Stimulated activated CD8-positive, alpha-beta memory T cell treated with anti-CD3 and anti-CD28 coated beads, Interleukin-15, amount 100 ng/mL, for 1 hour (primary cell): ENCODE measurements around the gene ZDHHC12.

Experiments used
- DNase-seq: peaks from one replicate; pipeline ENCODE4 v3.0.0-alpha.2; 2020; ENCODE audit warnings: low read depth

Gene ZDHHC12

DNA sequence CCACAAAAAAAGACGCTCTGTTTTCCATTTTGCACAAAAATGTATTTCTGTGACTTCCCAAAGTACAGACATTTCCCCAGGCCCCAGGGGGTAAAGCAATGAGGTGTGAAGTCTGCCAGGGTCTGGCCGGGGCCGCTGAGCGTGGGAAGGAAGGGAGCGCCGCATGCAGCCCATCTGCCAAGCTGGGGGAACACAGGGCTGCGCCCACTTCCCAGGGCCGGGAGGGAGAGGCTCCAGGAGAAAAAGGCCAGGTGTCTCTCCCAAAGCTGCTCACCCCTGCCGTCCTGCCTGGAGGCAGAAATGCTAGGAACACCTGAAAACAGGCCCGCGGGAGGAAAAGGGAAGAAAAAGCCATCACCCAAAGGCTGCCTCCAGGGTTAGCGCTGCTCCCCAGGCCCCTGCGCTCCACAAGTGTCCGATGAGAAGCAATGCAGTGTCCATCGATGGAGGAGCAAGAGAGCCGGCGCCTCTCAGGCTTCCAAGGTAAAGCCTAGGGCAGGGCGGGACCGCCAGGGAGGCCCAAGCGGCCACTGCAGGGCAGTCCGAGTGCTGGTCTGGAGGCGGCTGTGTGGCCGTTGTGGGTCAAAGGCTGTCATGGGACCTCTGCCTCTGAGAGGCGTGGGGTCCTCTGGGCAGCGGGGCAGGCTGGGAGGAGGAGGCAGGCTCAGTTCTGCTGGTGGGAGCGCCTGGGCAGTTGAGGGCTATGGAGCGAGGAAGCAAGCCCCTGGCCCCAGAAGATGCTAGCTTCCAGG lies 6.0 kb upstream of the ZDHHC12 start:
- no peak for DNase-seq

DNA sequence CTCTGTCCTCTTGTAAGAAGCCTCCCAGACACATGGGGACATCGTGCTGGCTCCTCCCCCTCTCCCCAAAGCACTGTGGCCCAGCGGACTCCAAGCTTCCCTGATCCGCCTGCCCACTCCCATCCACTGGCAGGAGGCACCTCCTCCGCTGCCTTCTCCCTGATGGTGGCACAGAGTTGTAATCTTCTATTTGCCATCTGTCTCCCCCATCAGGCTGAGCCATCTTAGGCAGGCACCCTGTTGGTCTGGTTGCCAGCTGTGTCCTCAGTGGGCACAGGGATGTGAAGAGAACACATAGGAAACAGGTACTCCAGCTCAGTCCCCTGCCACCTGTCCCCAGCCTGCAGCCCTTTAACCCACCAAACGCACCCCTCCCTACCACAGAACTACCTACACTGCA lies 5.4 kb upstream of the ZDHHC12 start:
- no peak for DNase-seq

DNA sequence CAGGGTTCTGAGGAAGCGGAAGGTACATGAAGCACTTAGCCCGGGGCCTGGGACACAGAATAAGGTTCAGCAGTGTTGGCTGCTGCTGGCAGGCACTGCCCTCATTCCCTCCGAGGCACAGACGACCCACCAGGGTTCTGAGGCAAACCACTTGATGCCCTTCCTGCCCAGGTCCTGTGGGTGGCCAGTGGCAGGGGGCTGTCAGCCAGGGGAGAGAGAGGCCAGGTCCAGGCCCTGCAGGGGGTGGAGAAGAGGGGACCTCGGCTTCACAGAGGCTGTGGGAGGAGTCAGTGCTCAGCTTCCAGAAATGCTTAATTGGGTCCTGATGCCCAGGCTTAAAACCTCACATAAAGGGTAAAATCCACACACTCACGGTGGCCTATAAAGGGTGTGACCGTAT lies 4.4 kb upstream of the ZDHHC12 start:
- no peak for DNase-seq

DNA sequence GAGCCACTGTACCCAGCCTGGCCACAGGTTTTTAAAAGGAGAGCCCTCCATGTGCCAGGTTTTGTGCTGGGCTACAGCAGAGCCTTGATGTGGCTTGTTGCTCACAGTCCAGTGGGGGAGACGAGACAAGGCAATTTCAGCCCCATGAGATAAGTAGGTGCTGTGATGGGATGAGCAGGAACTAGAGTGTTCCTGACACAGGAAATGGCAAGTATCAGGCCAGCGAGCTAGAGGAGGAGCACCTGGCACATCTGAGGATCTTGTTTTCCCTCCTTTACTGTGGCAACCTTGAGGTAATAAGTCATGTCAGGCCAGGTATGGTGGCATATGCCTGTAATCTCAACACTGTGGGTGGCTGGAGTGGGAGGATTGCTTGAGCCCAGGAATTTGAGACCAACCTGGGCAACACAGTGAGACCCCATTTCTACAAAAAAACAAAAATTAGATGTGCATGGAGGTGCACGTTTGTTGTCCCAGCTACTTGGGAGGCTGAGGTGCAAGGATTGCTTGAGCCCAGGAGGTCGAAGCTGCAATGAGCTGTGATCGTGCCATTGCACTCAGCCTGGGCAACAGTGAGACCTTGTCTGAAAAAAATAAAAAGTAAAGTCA lies 3.8 kb upstream of the ZDHHC12 start:
- no peak for DNase-seq

DNA sequence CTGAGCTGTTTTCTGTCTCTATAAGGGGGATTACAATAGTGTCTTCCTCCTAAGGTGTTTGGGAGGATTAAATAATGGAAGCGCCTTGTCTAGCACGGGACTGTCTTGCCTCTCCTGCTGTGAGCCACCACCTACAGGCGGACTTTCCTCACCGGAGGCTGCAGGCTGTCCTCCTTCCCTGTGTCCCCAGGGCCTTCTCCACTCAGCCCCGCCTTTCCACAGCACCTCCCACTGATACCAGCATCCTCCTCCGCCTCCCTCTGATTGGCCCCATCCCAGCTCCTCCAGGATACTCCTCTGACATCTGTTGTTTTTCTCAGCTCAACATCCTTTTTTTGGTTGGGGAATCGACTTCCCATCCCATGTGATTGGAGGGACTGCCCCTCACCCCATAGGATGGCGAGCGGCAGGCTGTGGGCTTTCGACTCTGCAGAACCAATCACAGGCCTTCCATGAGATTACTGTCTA lies 851 bp upstream of the ZDHHC12 start:
- DNase-seq, result no peak

DNA sequence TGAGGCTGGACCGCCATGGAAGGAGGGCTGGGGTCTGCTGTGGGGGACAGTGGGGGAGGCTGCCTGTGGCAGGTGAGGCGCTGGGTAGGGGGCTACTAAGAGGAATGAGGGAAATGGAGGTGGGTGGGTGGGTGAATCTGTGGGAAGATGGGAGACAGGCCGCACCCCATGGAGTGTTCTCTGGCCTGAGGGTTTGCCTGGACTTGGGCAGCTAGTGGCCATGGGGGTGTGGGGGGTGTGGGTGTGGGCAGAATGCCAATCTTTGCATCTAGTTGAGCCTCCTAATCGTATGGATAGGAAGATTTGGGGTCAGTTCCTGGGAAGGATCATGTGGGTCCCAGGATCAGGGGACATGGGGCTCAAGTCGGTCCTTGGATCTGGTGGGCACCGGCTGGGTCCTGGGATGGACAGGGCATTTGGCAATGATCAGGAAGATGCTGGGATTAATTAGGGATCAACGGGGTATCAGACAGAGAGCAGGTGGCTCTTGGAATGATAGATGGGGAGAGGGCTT lies 518 bp downstream of the ZDHHC12 start:
- DNase-seq, result no peak

DNA sequence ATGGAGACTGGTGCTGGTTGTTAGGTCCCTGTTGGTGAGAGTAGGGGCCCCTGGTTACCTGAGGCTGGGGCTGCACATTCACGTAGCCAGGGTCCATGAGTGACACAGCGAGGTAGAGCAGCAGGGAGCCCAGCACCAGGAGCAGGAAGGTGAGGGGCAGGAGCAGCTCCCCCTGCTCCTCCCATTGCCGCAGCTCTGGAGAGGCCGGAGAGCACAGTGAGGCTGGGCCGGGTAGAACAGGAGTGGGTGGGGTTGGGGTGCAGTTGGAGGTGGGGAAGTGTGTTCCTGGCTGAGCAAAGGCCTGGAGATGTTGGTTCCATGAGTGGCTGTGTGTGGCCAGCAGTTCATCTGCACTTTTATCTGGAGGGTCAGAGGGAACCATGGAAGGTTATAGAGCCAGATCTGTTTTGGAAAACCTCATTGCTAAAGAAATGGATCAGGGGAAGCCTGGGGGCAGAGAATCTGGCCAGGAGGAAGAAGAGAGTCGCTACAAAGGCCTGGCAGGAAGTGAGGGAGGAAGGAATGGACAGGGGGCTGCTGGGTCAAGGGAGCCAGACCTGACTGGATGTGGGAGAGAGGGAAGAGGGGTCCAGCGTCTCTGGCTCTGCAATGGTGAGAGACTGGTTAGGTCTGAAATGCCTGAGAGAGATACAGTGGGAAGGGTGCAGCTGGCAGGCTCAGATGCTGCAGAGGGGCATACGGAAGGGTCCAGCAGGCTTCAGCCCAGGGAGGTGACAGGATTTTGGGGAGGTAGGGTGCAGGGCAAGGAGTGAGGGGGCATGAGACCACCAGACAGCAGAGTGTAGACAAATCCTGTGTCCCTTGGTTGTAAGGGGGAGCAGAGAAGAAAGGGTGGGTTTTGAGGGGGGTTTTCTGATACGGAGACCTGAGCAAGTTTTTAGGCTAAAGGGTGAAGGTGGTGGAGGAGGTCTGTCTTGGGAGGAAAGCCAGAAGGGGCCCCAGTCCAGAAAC lies 1.3 kb downstream of the ZDHHC12 start:
- no peak for DNase-seq

DNA sequence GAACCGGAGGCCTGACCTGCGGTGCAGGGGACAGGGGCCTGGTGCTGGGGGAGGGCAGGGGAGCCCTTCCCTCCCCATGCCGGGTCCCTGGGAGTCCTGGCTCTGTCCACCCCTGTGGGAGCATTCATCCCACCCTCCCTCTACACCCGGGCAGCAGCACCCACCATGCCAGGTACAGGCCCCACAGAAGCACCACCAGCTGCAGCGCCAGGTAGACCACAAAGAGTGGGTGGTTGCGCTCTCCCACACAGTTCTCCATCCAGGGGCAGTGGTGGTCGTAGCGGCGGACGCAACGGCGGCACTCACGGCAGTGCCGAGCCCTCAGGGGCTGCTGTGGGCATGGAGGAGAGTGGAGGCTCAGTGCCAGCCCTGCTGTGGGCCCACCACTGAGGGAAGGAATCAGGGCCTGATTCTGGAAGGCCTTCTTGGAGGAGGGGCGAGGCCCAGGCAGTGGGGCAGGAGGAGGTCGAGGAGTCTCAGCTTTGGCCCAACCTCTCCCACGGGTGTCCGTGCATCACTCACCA lies 2.4 kb downstream of the ZDHHC12 start:
- DNase-seq, result no peak

DNA sequence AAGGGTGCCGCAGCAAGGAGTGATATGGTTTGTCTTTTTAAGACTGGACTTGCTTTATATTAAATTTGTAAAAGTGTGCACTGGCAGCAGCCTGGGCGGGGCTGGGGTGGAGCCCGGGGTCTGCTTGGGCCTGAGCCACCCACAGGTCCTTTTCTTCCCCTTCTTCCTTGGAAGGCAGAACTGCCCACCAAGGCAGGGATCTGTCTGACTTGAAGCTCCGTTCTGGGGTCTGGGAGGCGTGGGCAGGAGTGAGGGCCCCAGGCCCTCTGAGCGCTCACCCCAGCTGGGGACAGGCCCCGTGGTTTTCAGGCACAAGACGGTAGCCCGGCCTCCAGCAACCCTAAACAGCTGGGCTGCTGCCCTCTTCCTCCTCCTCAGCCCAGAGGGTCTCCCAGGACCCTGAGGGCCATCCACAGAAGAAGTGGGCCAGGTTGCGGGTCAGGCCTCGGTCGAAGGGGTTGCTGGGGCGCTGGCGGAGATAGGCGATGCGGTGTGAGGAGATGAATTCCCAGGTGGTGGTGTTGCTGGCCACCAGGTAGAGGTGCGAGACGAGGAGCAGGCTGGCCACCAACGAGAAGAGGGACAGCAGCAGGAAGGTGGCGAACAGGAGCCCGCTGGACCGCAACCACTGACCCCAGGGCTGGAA lies 3.0 kb downstream of the ZDHHC12 start:
- no peak for DNase-seq

DNA sequence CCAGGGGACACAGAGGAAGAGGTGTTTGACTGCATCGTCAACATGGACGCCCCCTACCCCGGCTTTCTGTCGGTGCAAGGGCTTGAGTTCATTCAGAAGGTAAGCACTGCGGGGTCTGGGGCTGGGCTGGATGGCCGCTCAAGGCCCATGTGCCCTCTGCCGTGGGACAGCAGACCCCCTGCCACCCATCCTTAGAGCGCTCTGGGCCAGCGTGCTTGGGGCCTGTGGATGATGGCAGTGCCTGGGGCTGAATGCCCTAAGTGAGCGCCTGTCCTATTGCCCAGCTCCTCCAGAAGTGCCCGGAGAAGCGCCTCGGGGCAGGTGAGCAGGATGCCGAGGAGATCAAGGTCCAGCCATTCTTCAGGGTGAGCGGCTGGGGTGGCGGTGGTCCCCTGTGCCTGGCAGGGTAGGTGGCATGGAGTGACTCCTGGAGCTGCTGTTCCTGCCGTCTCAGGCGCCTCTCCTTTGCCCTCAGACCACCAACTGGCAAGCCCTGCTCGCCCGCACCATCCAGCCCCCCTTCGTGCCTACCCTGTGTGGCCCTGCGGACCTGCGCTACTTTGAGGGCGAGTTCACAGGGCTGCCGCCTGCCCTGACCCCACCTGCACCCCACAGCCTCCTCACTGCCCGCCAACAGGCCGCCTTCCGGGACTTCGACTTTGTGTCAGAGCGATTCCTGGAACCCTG lies 3.9 kb downstream of the ZDHHC12 start:
- DNase-seq, result no peak

DNA sequence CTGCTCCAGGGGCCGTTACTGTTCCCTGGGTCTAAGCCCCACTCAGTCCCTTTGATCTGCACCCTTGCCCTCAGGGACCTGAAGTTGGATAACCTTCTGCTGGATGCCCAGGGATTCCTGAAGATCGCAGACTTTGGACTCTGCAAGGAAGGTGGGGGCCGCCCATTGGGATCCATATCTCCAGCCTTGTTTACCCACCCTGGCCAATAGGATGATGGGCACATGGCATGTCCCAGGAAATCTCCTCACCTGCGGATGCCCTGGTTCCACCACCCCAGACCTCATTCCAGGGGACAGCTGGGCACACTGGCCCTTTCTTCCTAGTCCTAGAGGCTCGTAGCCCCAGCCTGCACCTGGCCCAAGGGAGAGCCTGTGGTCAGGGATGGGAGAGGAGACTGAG lies 5.5 kb downstream of the ZDHHC12 start:
- DNase-seq, result no peak

DNA sequence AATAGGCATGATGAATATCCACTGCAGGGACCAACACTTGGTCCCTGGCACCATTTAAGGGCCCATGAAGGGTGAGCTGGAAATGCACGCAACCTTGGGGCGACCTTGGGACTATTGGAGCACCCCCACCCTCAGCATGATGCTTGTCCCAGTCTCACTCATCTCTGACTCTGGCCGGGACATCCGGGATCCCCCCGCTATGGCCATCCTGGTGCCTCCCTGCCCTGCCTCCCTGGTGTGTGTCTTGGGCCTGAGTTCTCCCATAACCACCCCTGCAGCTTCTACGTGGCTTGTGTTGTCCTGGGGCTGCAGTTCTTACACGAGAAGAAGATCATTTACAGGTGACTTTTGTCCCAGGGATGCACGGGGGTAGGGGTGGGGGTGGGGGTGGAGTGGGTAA lies 5.9 kb downstream of the ZDHHC12 start:
- no peak for DNase-seq

DNA sequence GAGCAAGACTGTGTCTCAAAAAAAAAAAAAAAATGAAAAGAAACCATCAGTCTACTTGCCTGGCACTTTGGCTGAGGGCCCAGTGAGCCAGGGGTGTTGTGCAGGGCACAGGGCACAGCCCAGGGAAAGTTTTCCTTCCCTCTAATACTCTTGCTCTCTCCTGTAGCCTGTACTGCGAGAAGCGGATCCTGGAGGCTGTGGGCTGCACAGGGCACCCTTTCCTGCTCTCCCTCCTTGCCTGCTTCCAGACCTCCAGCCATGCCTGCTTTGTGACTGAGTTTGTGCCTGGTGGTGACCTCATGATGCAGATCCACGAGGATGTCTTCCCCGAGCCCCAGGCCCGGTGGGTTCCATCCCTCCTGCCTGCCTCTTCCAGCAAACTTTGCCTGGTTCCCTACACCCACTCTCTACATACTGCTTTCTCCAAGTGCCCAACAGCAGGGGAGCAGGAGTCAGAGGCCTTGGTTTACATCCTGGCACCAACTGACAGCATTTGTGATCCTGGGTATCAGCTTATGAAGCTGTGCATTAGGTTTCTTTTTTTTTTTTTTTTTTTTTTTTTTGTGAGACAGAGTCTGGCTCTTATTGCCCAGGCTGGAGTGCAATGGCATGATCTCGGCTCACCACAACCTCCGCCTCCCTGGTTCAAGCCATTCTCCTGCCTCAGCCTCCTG lies 7.2 kb downstream of the ZDHHC12 start:
- no peak for DNase-seq

DNA sequence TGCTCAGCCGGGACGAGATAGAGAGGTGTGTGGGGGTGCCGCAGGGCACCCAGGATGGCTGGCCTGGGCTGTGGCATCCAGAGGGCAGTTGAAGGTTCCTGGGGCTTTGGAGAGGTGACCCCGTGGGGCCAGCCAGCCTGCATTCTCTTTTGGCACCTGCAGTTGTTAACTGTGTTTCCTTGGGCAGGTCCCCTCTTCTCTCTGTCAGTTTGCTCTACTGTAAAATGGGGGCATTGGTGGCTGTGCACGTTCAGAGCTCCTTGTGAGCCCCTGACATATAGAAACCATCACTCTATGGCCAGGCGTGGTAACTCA lies 8.5 kb downstream of the ZDHHC12 start:
- DNase-seq, result no peak

DNA sequence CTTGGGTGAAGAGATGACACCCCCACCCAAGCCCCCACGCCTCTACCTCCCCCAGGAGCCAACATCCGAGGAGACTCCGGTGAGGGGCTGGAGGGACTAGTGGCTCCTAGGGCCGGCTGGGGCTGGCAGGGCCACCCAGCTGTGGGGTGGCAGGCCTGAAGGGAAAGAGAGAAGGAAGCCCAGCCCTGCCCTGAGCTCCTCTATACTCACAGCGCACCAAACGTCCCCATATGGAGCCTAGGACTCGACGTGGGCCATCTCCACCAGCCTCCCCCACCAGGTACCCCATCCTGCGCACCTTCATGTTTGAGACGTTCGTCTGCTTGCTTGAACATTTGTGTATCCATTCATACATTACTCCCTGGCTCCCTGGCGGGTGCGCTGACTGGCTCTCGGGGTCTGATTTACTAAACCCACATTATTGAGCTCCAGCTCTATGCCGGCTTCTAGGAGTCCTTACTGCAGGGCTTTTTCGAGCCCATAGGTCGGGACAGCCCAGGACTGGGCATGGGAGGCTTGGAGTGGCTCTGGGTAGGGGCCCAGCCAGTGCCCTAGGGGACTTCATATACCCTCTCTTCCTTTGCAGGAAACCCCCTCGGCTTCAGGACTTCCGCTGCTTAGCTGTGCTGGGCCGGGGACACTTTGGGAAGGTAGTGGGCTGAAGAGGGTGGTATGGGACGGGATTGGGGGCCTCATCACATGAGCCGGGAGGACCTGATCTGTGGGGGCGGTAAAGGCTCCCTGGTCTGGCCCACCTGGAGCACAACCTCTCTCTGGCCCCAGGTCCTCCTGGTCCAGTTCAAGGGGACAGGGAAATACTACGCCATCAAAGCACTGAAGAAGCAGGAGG lies 9.1 kb downstream of the ZDHHC12 start:
- no peak for DNase-seq

DNA sequence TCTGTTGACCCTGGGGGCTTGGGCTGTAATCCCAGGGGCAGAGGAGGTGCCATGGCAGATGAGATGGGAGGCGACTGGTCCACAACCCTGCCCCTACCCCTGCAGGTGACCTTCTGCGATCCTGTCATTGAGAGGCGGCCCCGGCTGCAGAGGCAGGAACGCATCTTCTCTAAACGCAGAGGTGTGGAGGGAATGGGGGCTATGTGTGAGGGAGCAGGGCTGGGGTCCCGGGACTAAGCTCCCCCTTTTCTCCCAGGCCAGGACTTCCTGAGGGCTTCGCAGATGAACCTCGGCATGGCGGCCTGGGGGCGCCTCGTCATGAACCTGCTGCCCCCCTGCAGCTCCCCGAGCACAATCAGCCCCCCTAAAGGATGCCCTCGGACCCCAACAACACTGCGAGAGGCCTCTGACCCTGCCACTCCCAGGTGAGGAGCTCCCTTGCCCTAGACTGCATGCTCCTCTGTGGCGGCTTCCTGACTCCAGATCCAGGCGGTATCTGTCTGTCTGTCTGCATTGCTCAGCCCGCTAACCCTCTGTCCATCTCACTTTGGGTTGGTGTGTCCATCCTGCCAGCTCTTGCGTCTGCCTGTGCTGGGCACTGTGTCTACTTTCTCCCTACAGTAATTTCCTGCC lies 9.9 kb downstream of the ZDHHC12 start:
- DNase-seq, result no peak

DNA sequence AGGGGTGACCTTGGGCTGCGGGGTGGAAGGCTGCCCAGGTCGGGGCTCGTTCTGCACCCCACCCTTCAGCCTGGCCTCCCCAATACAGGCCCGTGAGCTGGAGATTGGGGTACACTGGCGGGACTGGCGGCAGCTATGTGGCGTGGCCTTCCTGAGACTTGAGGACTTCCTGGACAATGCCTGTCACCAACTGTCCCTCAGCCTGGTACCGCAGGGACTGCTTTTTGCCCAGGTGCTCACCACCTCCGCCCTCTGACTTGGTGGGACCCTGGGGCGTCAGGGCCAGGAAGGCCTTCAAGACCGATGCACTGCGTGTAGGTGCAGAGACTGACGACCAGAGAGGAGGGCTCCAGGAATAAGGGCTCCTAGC lies 10.5 kb downstream of the ZDHHC12 start:
- DNase-seq, result no peak

DNA sequence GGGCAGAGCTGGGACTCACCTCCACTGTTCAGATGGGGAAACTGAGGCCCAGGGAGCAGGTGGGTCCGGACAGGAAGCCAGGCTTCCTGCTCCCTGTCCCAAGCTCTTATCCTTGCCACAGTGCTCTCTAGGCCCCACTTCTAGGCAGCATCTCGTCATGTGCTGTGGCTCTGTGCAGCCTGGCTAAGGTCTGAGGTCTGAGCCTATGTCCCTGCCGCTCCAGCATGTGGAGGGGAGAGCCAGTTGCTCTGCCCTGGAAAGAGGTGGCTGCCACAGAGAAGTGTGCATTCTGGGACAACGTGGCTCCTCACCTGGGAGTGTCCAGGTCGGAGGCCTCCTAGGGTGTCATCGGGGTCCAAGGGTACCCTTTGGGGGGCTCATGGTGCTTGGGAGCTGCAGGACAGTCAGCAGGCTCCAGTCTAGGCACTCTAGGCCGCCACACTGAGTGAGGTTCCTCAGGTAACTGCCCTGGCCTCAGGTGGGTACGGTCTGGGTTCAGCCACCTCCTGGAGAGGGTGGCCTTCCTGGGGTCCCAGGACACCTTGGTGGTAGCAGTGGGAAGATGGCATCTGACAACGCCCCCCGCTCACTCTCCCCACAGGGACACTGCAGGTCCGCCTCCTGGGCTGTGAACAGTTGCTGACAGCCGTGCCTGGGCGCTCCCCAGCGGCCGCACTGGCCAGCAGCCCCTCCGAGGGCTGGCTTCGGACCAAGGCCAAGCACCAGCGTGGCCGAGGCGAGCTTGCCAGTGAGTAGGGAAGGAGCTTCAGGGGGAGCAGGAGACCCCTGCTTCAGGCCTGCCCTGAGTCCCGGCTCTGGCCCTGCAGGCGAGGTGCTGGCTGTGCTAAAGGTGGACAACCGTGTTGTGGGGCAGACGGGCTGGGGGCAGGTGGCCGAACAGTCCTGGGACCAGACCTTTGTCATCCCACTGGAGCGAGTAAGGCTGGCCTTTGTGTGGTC lies 11.2 kb downstream of the ZDHHC12 start:
- no peak for DNase-seq
